Measurements from ENCODE around the gene FYB2. TPM values are rescaled to one million over a fixed set of nuclear protein-coding genes. Genes with fewer than 3 reads are reported as not detected.

Gene FYB2
- total RNA-seq, 1 experiment from 2014 or later = 0.47 TPM

DNA sequence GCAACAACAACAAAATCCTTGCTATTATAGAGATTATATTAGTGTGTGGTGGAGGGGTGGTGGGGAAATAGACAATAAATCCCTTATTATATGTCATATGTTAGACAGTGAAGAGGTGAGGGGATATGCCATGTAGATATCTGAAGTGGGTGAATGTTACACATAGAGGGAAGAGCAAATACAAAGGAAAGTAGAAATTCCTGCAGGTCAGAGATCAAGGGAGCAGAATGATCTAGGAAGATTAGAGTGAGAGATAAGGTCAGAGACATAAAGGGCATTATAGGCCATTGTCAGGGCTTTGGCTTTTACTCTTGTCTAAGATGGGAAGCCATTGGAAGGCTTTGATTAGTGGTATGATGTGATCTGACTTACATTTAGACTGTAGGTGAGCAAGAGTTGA, 135.6 kb downstream of the FYB2 start:
- no peaks in the 10 kb centered on the region for H3K36me3 ChIP-seq (ENCODE audit: insufficient read depth, low read length, poor library complexity, severe bottlenecking)
- BruUV-seq (replicated peaks) = no TSS peak

DNA sequence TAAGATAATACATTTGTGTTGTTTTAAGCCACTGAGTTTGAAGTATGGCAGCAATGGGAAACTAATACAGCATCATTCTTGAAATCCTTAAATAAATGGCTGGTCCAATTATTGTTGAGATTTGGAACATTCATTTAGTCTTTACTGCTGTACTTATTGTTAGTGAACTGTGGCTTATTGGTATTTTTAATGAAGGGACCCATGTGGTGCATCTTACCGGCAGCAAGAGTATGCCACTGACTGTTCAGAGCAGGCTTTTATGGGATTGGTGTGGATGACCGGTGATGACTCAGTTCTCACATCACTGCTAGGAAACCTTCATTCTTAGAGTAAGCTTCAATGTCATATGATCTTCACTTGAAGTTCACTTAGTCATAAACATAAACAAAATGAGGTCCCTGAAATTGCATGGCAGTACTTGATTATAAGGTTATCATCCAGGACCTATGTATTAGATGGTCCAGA, 142.6 kb downstream of the FYB2 start:
- Histone ChIP-seq H3K36me3 (ENCODE audit: insufficient read depth, low read length, poor library complexity, severe bottlenecking) (no peaks in the 10 kb centered on the region), H3K4me3 (ENCODE audit: low read depth, low read length, poor library complexity, severe bottlenecking) (no peak overlapping the region), H3K4me1 (ENCODE audit: insufficient read depth, low read length, poor library complexity, severe bottlenecking) (no peaks in the 10 kb centered on the region), H3K9me3 (ENCODE audit: low read depth, low read length, poor library complexity, severe bottlenecking) (no peaks in the 10 kb centered on the region), H3K27me3 (replicated peaks; ENCODE audit: insufficient read depth, low read depth, low read length, poor library complexity) (peaks cover 9% of the 10 kb centered on the region), H3K27ac (ENCODE audit: low read depth, low read length, poor library complexity, severe bottlenecking) (no peak overlapping the region)
- BruUV-seq (replicated peaks) = no TSS peak
- intact Hi-C loops (cut with micrococcal nuclease; ENCODE audit: unreplicated experiment) = loop anchor here (1.0 kb wide), 1 partner anchor 19 kb away; no protein-coding TSS in a partner anchor
- CTCF ChIA-PET = no interaction called here
- POLR2A ChIA-PET (ENCODE audit: low non-redundant PET) = no interaction called here
- TF ChIP-seq, protein P1, sequence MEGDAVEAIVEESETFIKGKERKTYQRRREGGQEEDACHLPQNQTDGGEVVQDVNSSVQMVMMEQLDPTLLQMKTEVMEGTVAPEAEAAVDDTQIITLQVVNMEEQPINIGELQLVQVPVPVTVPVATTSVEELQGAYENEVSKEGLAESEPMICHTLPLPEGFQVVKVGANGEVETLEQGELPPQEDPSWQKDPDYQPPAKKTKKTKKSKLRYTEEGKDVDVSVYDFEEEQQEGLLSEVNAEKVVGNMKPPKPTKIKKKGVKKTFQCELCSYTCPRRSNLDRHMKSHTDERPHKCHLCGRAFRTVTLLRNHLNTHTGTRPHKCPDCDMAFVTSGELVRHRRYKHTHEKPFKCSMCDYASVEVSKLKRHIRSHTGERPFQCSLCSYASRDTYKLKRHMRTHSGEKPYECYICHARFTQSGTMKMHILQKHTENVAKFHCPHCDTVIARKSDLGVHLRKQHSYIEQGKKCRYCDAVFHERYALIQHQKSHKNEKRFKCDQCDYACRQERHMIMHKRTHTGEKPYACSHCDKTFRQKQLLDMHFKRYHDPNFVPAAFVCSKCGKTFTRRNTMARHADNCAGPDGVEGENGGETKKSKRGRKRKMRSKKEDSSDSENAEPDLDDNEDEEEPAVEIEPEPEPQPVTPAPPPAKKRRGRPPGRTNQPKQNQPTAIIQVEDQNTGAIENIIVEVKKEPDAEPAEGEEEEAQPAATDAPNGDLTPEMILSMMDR (conservative IDR thresholded peaks at IDR 0.05; ENCODE audit: low read depth, low read length) = no peak
- TF ChIP-seq EZH2 (IDR thresholded peaks at IDR 0.05; ENCODE audit: borderline replicate concordance, low read depth, low read length, poor library complexity, severe bottlenecking) = no peak
- DNase-seq (ENCODE audit: low spot score) = no peak

More for the DNA sequence above, 135.6 kb downstream of the FYB2 start:
- ChIA-PET POLR2A (ENCODE audit: low non-redundant PET) (no interaction called here), CTCF (no interaction called here)
- intact Hi-C loops (cut with micrococcal nuclease; ENCODE audit: unreplicated experiment) = no loop called here
- Histone ChIP-seq H3K27me3 (replicated peaks; ENCODE audit: insufficient read depth, low read depth, low read length, poor library complexity) (no peaks in the 10 kb centered on the region), H3K27ac (ENCODE audit: low read depth, low read length, poor library complexity, severe bottlenecking) (no peak overlapping the region), H3K4me1 (ENCODE audit: insufficient read depth, low read length, poor library complexity, severe bottlenecking) (no peaks in the 10 kb centered on the region), H3K9me3 (ENCODE audit: low read depth, low read length, poor library complexity, severe bottlenecking) (no peaks in the 10 kb centered on the region), H3K4me3 (ENCODE audit: low read depth, low read length, poor library complexity, severe bottlenecking) (no peak overlapping the region)
- TF ChIP-seq, protein P1 (conservative IDR thresholded peaks at IDR 0.05; ENCODE audit: low read depth, low read length) = no peak
- TF ChIP-seq EZH2 (IDR thresholded peaks at IDR 0.05; ENCODE audit: borderline replicate concordance, low read depth, low read length, poor library complexity, severe bottlenecking) = no peak
- no peak for DNase-seq (ENCODE audit: low spot score)

DNA sequence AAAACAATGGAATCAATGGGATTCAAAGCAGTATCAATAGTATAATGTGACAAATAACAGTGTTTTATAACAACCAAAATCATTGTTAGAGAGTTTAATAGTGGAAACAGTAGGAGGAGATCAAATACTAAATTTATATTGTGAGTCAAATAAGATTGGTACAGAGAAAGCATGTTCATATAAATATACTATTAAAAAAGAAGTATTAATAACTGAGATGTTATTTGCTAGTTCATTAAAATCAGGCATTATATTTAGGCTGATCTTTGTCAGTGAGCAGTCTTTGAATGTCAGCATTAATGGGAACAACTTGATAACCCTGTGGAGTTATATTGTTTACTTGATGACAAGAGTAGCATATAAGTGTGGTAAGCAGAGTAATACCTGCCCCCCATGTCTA, 143.4 kb downstream of the FYB2 start:
- TF ChIP-seq, protein P1 (conservative IDR thresholded peaks at IDR 0.05; ENCODE audit: low read depth, low read length) = no peak
- TF ChIP-seq EZH2 (IDR thresholded peaks at IDR 0.05; ENCODE audit: borderline replicate concordance, low read depth, low read length, poor library complexity, severe bottlenecking) = no peak
- Histone ChIP-seq H3K4me3 (ENCODE audit: low read depth, low read length, poor library complexity, severe bottlenecking) (no peak overlapping the region), H3K4me1 (ENCODE audit: insufficient read depth, low read length, poor library complexity, severe bottlenecking) (no peaks in the 10 kb centered on the region), H3K27me3 (replicated peaks; ENCODE audit: insufficient read depth, low read depth, low read length, poor library complexity) (peaks cover 9% of the 10 kb centered on the region), H3K36me3 (ENCODE audit: insufficient read depth, low read length, poor library complexity, severe bottlenecking) (no peaks in the 10 kb centered on the region), H3K27ac (ENCODE audit: low read depth, low read length, poor library complexity, severe bottlenecking) (no peak overlapping the region), H3K9me3 (ENCODE audit: low read depth, low read length, poor library complexity, severe bottlenecking) (no peaks in the 10 kb centered on the region)
- intact Hi-C loops (cut with micrococcal nuclease; ENCODE audit: unreplicated experiment) = loop anchor here (1.0 kb wide), 1 partner anchor 18 kb away; no protein-coding TSS in a partner anchor
- CTCF ChIA-PET = no interaction called here
- BruUV-seq (replicated peaks) = no TSS peak
- no peak for DNase-seq (ENCODE audit: low spot score)
- POLR2A ChIA-PET (ENCODE audit: low non-redundant PET) = no interaction called here
